HG03108 (cell line): ENCODE measurements around the gene TTL.
"Not testable (repeated sequence)": the region's sequence is repeated elsewhere in the genome, so short reads cannot be mapped to it uniquely, and the experiment has no call there.

Experiments used
- ATAC-seq: cut with Tn5 transposase; IDR thresholded peaks from one replicate; pipeline ENCODE4 v1.9.1; 2021; ENCODE audit warnings: moderate library complexity; ENCODE audit not compliant: unreplicated experiment

TTL gene

GRCh38 chr2:112481528-112482233 lies at the start of gene TTL:
Gene TTL (plus strand): TSS chr2:112482156. CDS start chr2:112482345, 189 bp downstream.
- ATAC-seq = peak; percentile 75

GRCh38 chr2:112432390-112432734 lies 49.6 kb upstream of the TTL start:
- not testable (repeated sequence) for ATAC-seq

- ATAC-seq = peak; percentile 31
These were observed 49.0 kb upstream of the TTL start for GRCh38 chr2:112432735-112433479.

GRCh38 chr2:112433480-112433879 lies 48.5 kb upstream of the TTL start, which contains the start of gene RGPD8:
Gene RGPD8 (minus strand): TSS chr2:112433645. CDS start chr2:112433453, 192 bp downstream.
- peak; percentile 97 for ATAC-seq

GRCh38 chr2:112433932-112434730 lies 47.8 kb upstream of the TTL start:
- no peak for ATAC-seq

- ATAC-seq = not testable (repeated sequence)
These were observed 46.9 kb upstream of the TTL start for GRCh38 chr2:112434890-112435715.

- ATAC-seq = not testable (repeated sequence)
These were observed 46.1 kb upstream of the TTL start for GRCh38 chr2:112435716-112436431.

GRCh38 chr2:112436993-112437392 lies 45.0 kb upstream of the TTL start:
- ATAC-seq = not testable (repeated sequence)

- ATAC-seq = not testable (repeated sequence)
These were observed 44.5 kb upstream of the TTL start for GRCh38 chr2:112437405-112437831.

- not testable (repeated sequence) for ATAC-seq
These were observed 43.2 kb upstream of the TTL start for GRCh38 chr2:112438603-112439261.

- ATAC-seq = not testable (repeated sequence)
These were observed 37.7 kb upstream of the TTL start for GRCh38 chr2:112444256-112444655.

GRCh38 chr2:112449854-112450253 lies 32.1 kb upstream of the TTL start:
- ATAC-seq = no peak

GRCh38 chr2:112451317-112451716 lies 30.6 kb upstream of the TTL start:
- ATAC-seq = no peak

GRCh38 chr2:112454586-112454985 lies 27.4 kb upstream of the TTL start:
- no peak for ATAC-seq

- ATAC-seq = no peak
These were observed 22.6 kb upstream of the TTL start for GRCh38 chr2:112459372-112459771.

- ATAC-seq = no peak
These were observed 19.8 kb upstream of the TTL start for GRCh38 chr2:112462178-112462577.

GRCh38 chr2:112463256-112463655 lies 18.7 kb upstream of the TTL start:
- ATAC-seq = no peak

GRCh38 chr2:112465382-112465781 lies 16.6 kb upstream of the TTL start:
- no peak for ATAC-seq

GRCh38 chr2:112472547-112473263 lies 9.3 kb upstream of the TTL start:
- no peak for ATAC-seq
